Measurements from ENCODE around the gene IDS. TPM values are rescaled to one million over a fixed set of nuclear protein-coding genes. Genes with fewer than 3 reads are reported as not detected.

Gene IDS
- total and polyA plus RNA-seq, 12 donors: 24.0 to 89.5 (median 71.4) TPM

- Histone ChIP-seq H3K27me3 (peaks cover 0 to 11% (median 0%) of the 10 kb centered on the region in 7 donors), H3K36me3 (peaks cover 0 to under 1% (median 0%) of the 10 kb centered on the region in 9 donors), H3K4me1 (peaks cover 0 to 7% (median 0%) of the 10 kb centered on the region in 9 donors), H3K27ac (no peak overlapping the region), H3K9me3 (no peaks in the 10 kb centered on the region), H3K4me3 (no peak overlapping the region)
- intact Hi-C loops (cut with DNase I): loop anchor here in 2 of 10 donors (5.0 to 10.0 kb wide), 2 partner anchors 1338 to 1425 kb away; no protein-coding TSS in a partner anchor
- ATAC-seq (no peak), DNase-seq (no peak)
- no peak for TF ChIP-seq CTCF (IDR thresholded peaks at IDR 0.05)
Observed at GRCh38 chrX:149472625-149473024, 32.5 kb downstream of the IDS start.

- peaks cover 0 to 11% (median 0%) of the 10 kb centered on the region in 7 donors for H3K27me3 ChIP-seq
- H3K36me3 ChIP-seq: no peaks in the 10 kb centered on the region
- no peaks in the 10 kb centered on the region for H3K9me3 ChIP-seq
- H3K27ac ChIP-seq: no peak overlapping the region
- TF ChIP-seq CTCF (IDR thresholded peaks at IDR 0.05): no peak
- no peak overlapping the region for H3K4me3 ChIP-seq
- WGBS, 2 donors: 83 to 90% methylated on average over 8 of the region's 8 CpGs
- ATAC-seq (no peak), DNase-seq (no peak)
- H3K4me1 ChIP-seq: peaks cover 0 to 7% (median 0%) of the 10 kb centered on the region in 9 donors
- intact Hi-C loops (cut with DNase I): loop anchor here in 2 of 10 donors (5.0 to 10.0 kb wide), 2 partner anchors 1337 to 1424 kb away; no protein-coding TSS in a partner anchor
Observed at GRCh38 chrX:149471397-149471796, 33.7 kb downstream of the IDS start.

- TF ChIP-seq CTCF (IDR thresholded peaks at IDR 0.05): peak; percentile 58 to 96 (median 84)
- 4% methylated on average over 23 of the region's 23 CpGs for WGBS, 2 donors
Observed at GRCh38 chrX:149470955-149471354, 34.2 kb downstream of the IDS start.

GRCh38 chrX:149469406-149469805 lies 35.7 kb downstream of the IDS start:
- H3K4me1 ChIP-seq: peaks cover 0 to 7% (median 0%) of the 10 kb centered on the region in 9 donors
- DNase-seq (no peak), ATAC-seq (no peak)
- no peaks in the 10 kb centered on the region for H3K36me3 ChIP-seq
- no peak for TF ChIP-seq CTCF (IDR thresholded peaks at IDR 0.05)
- intact Hi-C loops (cut with DNase I): loop anchor here in 2 of 10 donors (10.0 kb wide), 1 partner anchor 1415 kb away; no protein-coding TSS in a partner anchor
- no peak overlapping the region for H3K4me3 ChIP-seq
- H3K9me3 ChIP-seq: no peaks in the 10 kb centered on the region
- peaks cover 0 to 11% (median 0%) of the 10 kb centered on the region in 7 donors for H3K27me3 ChIP-seq
- WGBS, 2 donors: 90 to 91% methylated on average over 5 of the region's 5 CpGs
- no peak overlapping the region for H3K27ac ChIP-seq

More at GRCh38 chrX:149470955-149471354, 34.2 kb downstream of the IDS start:
- DNase-seq: peak; percentile 70 to 81
- H3K4me1 ChIP-seq: peaks cover 0 to 7% (median 0%) of the 10 kb centered on the region in 9 donors
- H3K27ac ChIP-seq: no peak overlapping the region
- H3K36me3 ChIP-seq: no peaks in the 10 kb centered on the region
- H3K9me3 ChIP-seq: no peaks in the 10 kb centered on the region
- intact Hi-C loops (cut with DNase I): loop anchor here in 2 of 10 donors (5.0 to 10.0 kb wide), 2 partner anchors 1336 to 1424 kb away; no protein-coding TSS in a partner anchor
- peak overlapping the region in 1 of 10 donors; percentile 26 for H3K4me3 ChIP-seq
- H3K27me3 ChIP-seq: peaks cover 0 to 11% (median 0%) of the 10 kb centered on the region in 7 donors
- peak; percentile 84 to 96 (median 94) for ATAC-seq
